ENCODE results near the gene WNT7B. TPM values are rescaled to one million over a fixed set of nuclear protein-coding genes. Genes with fewer than 3 reads are reported as not detected.

The WNT7B gene
- polyA plus RNA-seq, 4 donors, result 0.03 to 0.22 (median 0.03) TPM; not detected in 1

- WGBS, 3 donors, result 35 to 39% (median 37%) methylated on average over 24 to 27 of the region's 27 CpGs
- Histone ChIP-seq H3K4me1 (ENCODE audit: control insufficient read depth in 3 of 3, insufficient read depth in 2 of 3, low read depth in 1 of 3, low read length in 2 of 3) (peaks cover 0 to 10% (median 0%) of the 10 kb centered on the region in 3 donors), H3K27ac (ENCODE audit: low read depth in 1 of 3, low read length in 2 of 3) (no peak overlapping the region), H3K9me3 (ENCODE audit: control insufficient read depth in 2 of 2, insufficient read depth in 1 of 2, low read depth in 1 of 2, low read length in 1 of 2) (no peaks in the 10 kb centered on the region), H3K27me3 (ENCODE audit: control insufficient read depth in 3 of 3, insufficient read depth in 3 of 3, low read length in 3 of 3) (no peaks in the 10 kb centered on the region), H3K4me3 (ENCODE audit: low read depth in 1 of 3, low read length in 3 of 3) (no peak overlapping the region), H3K36me3 (ENCODE audit: control insufficient read depth in 3 of 3, insufficient read depth in 2 of 3, low read depth in 1 of 3, low read length in 3 of 3) (no peaks in the 10 kb centered on the region)
- DNase-seq (peak; percentile 67 to 69), FAIRE-seq (no peak)
Measured at GRCh38 chr22:45994491-45995404, 17.8 kb upstream of the WNT7B start.

GRCh38 chr22:45993841-45994240 lies 16.9 kb upstream of the WNT7B start:
- no peaks in the 10 kb centered on the region for H3K36me3 ChIP-seq (ENCODE audit: control insufficient read depth in 3 of 3, insufficient read depth in 2 of 3, low read depth in 1 of 3, low read length in 3 of 3)
- no peak overlapping the region for H3K27ac ChIP-seq (ENCODE audit: low read depth in 1 of 3, low read length in 2 of 3)
- H3K9me3 ChIP-seq (ENCODE audit: control insufficient read depth in 2 of 2, insufficient read depth in 1 of 2, low read depth in 1 of 2, low read length in 1 of 2), result no peaks in the 10 kb centered on the region
- 61 to 75% (median 73%) methylated on average over 2 of the region's 2 CpGs for WGBS, 3 donors
- peaks cover 0 to 10% (median 0%) of the 10 kb centered on the region in 3 donors for H3K4me1 ChIP-seq (ENCODE audit: control insufficient read depth in 3 of 3, insufficient read depth in 2 of 3, low read depth in 1 of 3, low read length in 2 of 3)
- no peak overlapping the region for H3K4me3 ChIP-seq (ENCODE audit: low read depth in 1 of 3, low read length in 3 of 3)
- H3K27me3 ChIP-seq (ENCODE audit: control insufficient read depth in 3 of 3, insufficient read depth in 3 of 3, low read length in 3 of 3), result no peaks in the 10 kb centered on the region
- no peak for FAIRE-seq
- no peak for DNase-seq

- H3K27ac ChIP-seq (ENCODE audit: low read depth in 1 of 3, low read length in 2 of 3), result no peak overlapping the region
- FAIRE-seq (no peak), DNase-seq (no peak)
- H3K4me3 ChIP-seq (ENCODE audit: low read depth in 1 of 3, low read length in 3 of 3), result no peak overlapping the region
- peaks cover 0 to 10% (median 0%) of the 10 kb centered on the region in 3 donors for H3K4me1 ChIP-seq (ENCODE audit: control insufficient read depth in 3 of 3, insufficient read depth in 2 of 3, low read depth in 1 of 3, low read length in 2 of 3)
- H3K9me3 ChIP-seq (ENCODE audit: control insufficient read depth in 2 of 2, insufficient read depth in 1 of 2, low read depth in 1 of 2, low read length in 1 of 2), result no peaks in the 10 kb centered on the region
- no peaks in the 10 kb centered on the region for H3K36me3 ChIP-seq (ENCODE audit: control insufficient read depth in 3 of 3, insufficient read depth in 2 of 3, low read depth in 1 of 3, low read length in 3 of 3)
- H3K27me3 ChIP-seq (ENCODE audit: control insufficient read depth in 3 of 3, insufficient read depth in 3 of 3, low read length in 3 of 3), result no peaks in the 10 kb centered on the region
- WGBS, 3 donors, result 96 to 97% (median 96%) methylated on average over 5 of the region's 5 CpGs
Measured at GRCh38 chr22:45993143-45993692, 16.3 kb upstream of the WNT7B start.

- Histone ChIP-seq H3K9me3 (ENCODE audit: control insufficient read depth in 2 of 2, insufficient read depth in 1 of 2, low read depth in 1 of 2, low read length in 1 of 2) (peaks cover 0 to 3% of the 10 kb centered on the region in 2 donors), H3K4me3 (ENCODE audit: low read depth in 1 of 3, low read length in 3 of 3) (no peak overlapping the region), H3K36me3 (ENCODE audit: control insufficient read depth in 3 of 3, insufficient read depth in 2 of 3, low read depth in 1 of 3, low read length in 3 of 3) (no peaks in the 10 kb centered on the region), H3K4me1 (ENCODE audit: control insufficient read depth in 3 of 3, insufficient read depth in 2 of 3, low read depth in 1 of 3, low read length in 2 of 3) (peaks cover 0 to 8% (median 0%) of the 10 kb centered on the region in 3 donors), H3K27me3 (ENCODE audit: control insufficient read depth in 3 of 3, insufficient read depth in 3 of 3, low read length in 3 of 3) (no peaks in the 10 kb centered on the region), H3K27ac (ENCODE audit: low read depth in 1 of 3, low read length in 2 of 3) (no peak overlapping the region)
- DNase-seq, result no peak
- 75 to 82% (median 79%) methylated on average over 3 of the region's 3 CpGs for WGBS, 3 donors
- FAIRE-seq, result no peak
Measured at GRCh38 chr22:45992737-45993136, 15.8 kb upstream of the WNT7B start.

GRCh38 chr22:45991098-45991497 lies 14.1 kb upstream of the WNT7B start:
- H3K4me3 ChIP-seq (ENCODE audit: low read depth in 1 of 3, low read length in 3 of 3), result no peak overlapping the region
- FAIRE-seq, result no peak
- WGBS, 3 donors, result 78 to 82% (median 81%) methylated on average over 7 of the region's 7 CpGs

GRCh38 chr22:45987136-45987861 lies 10.3 kb upstream of the WNT7B start:
- DNase-seq (no peak), FAIRE-seq (no peak)
- Histone ChIP-seq H3K4me3 (ENCODE audit: low read depth in 1 of 3, low read length in 3 of 3) (no peak overlapping the region), H3K9me3 (ENCODE audit: control insufficient read depth in 2 of 2, insufficient read depth in 1 of 2, low read depth in 1 of 2, low read length in 1 of 2) (peaks cover 0 to 30% of the 10 kb centered on the region in 2 donors), H3K27ac (ENCODE audit: low read depth in 1 of 3, low read length in 2 of 3) (no peak overlapping the region), H3K4me1 (ENCODE audit: control insufficient read depth in 3 of 3, insufficient read depth in 2 of 3, low read depth in 1 of 3, low read length in 2 of 3) (no peaks in the 10 kb centered on the region), H3K36me3 (ENCODE audit: control insufficient read depth in 3 of 3, insufficient read depth in 2 of 3, low read depth in 1 of 3, low read length in 3 of 3) (no peaks in the 10 kb centered on the region), H3K27me3 (ENCODE audit: control insufficient read depth in 3 of 3, insufficient read depth in 3 of 3, low read length in 3 of 3) (no peaks in the 10 kb centered on the region)
- WGBS, 3 donors, result 86 to 90% (median 87%) methylated on average over 6 to 7 of the region's 7 CpGs

More at GRCh38 chr22:45991098-45991497, 14.1 kb upstream of the WNT7B start:
- H3K4me1 ChIP-seq (ENCODE audit: control insufficient read depth in 3 of 3, insufficient read depth in 2 of 3, low read depth in 1 of 3, low read length in 2 of 3), result no peaks in the 10 kb centered on the region
- peaks cover 0 to 17% of the 10 kb centered on the region in 2 donors for H3K9me3 ChIP-seq (ENCODE audit: control insufficient read depth in 2 of 2, insufficient read depth in 1 of 2, low read depth in 1 of 2, low read length in 1 of 2)
- no peaks in the 10 kb centered on the region for H3K36me3 ChIP-seq (ENCODE audit: control insufficient read depth in 3 of 3, insufficient read depth in 2 of 3, low read depth in 1 of 3, low read length in 3 of 3)
- DNase-seq, result no peak
- no peak overlapping the region for H3K27ac ChIP-seq (ENCODE audit: low read depth in 1 of 3, low read length in 2 of 3)
- H3K27me3 ChIP-seq (ENCODE audit: control insufficient read depth in 3 of 3, insufficient read depth in 3 of 3, low read length in 3 of 3), result no peaks in the 10 kb centered on the region

GRCh38 chr22:45984316-45984916 lies 7.5 kb upstream of the WNT7B start:
- Histone ChIP-seq H3K27me3 (ENCODE audit: control insufficient read depth in 3 of 3, insufficient read depth in 3 of 3, low read length in 3 of 3) (no peaks in the 10 kb centered on the region), H3K4me1 (ENCODE audit: control insufficient read depth in 3 of 3, insufficient read depth in 2 of 3, low read depth in 1 of 3, low read length in 2 of 3) (no peaks in the 10 kb centered on the region), H3K27ac (ENCODE audit: low read depth in 1 of 3, low read length in 2 of 3) (no peak overlapping the region), H3K36me3 (ENCODE audit: control insufficient read depth in 3 of 3, insufficient read depth in 2 of 3, low read depth in 1 of 3, low read length in 3 of 3) (no peaks in the 10 kb centered on the region), H3K9me3 (ENCODE audit: control insufficient read depth in 2 of 2, insufficient read depth in 1 of 2, low read depth in 1 of 2, low read length in 1 of 2) (peaks cover 0 to 30% of the 10 kb centered on the region in 2 donors), H3K4me3 (ENCODE audit: low read depth in 1 of 3, low read length in 3 of 3) (no peak overlapping the region)
- DNase-seq (no peak), FAIRE-seq (no peak)
- WGBS, 3 donors, result 52 to 78% (median 73%) methylated on average over 1 of the region's 1 CpG

- DNase-seq, result no peak
- 71 to 79% (median 72%) methylated on average over 5 of the region's 5 CpGs for WGBS, 3 donors
- H3K27me3 ChIP-seq (ENCODE audit: control insufficient read depth in 3 of 3, insufficient read depth in 3 of 3, low read length in 3 of 3), result no peaks in the 10 kb centered on the region
- H3K9me3 ChIP-seq (ENCODE audit: control insufficient read depth in 2 of 2, insufficient read depth in 1 of 2, low read depth in 1 of 2, low read length in 1 of 2), result peaks cover 0 to 30% of the 10 kb centered on the region in 2 donors
- H3K27ac ChIP-seq (ENCODE audit: low read depth in 1 of 3, low read length in 2 of 3), result no peak overlapping the region
- no peaks in the 10 kb centered on the region for H3K36me3 ChIP-seq (ENCODE audit: control insufficient read depth in 3 of 3, insufficient read depth in 2 of 3, low read depth in 1 of 3, low read length in 3 of 3)
- FAIRE-seq, result no peak
- H3K4me3 ChIP-seq (ENCODE audit: low read depth in 1 of 3, low read length in 3 of 3), result no peak overlapping the region
- no peaks in the 10 kb centered on the region for H3K4me1 ChIP-seq (ENCODE audit: control insufficient read depth in 3 of 3, insufficient read depth in 2 of 3, low read depth in 1 of 3, low read length in 2 of 3)
Measured at GRCh38 chr22:45983797-45984196, 6.8 kb upstream of the WNT7B start.
